Right renal cortex interstitium (tissue), 3 donors: ENCODE data around the gene PSPC1. TPM values are rescaled to one million over a fixed set of nuclear protein-coding genes. Genes with fewer than 3 reads are reported as not detected.

ENCODE experiments used
- DNase-seq, 3 donors: peaks; one replicate each; pipeline ENCODE4 v3.0.0-alpha.2; 2013; ENCODE audit warnings: low read depth in 3 of 3, low spot score in 2 of 3
- polyA plus RNA-seq, 3 donors: library from polyadenylated mRNA; unstranded; fragments of 120-200 nt; gene quantifications; one replicate each; pipeline ENCODE4 v1.2.1, GENCODE V29; 2013; ENCODE audit not compliant: insufficient read length in 3 of 3

The PSPC1 gene
- polyA plus RNA-seq, 3 donors = 83.4 to 90.1 (median 87.4) TPM

DNA sequence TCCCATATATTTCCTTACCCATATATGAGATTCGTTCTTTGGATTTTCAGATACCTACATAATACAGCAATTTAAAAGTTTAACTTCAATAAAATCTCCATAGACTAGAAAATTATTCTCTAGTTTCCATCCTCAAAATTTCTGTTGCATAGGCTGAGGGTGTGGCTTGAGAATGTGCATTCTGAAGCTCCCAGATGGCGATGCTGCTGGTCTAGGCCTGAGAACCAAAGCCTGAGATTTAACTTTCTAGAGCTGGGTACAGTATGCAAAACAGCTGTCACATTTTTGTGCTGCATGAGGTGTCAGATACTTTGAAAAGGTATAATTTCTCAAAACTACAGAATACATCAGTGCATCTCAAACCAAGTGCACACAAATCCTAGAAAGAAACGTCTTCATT is 106.6 kb downstream of the PSPC1 start:
- DNase-seq = no peak

DNA sequence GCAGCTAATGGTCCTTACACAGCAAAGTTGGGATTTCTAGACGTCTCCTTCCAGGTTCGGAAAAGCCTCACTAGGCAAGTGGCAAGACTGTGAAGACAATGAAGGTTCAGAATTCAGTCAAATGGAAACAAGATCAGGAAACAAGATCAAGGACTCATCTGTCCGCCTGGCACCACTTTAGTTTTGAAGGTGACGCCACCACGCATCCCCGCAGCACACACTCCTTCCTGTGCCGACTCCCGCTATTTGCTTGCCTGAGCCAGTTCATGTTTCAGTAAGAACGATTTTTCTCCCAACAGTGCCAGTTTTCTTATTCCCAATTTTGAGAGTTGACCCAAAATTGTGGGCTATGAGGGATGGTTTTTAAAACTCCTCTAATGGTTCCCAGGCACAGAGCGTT is 107.8 kb downstream of the PSPC1 start:
- no peak for DNase-seq

DNA sequence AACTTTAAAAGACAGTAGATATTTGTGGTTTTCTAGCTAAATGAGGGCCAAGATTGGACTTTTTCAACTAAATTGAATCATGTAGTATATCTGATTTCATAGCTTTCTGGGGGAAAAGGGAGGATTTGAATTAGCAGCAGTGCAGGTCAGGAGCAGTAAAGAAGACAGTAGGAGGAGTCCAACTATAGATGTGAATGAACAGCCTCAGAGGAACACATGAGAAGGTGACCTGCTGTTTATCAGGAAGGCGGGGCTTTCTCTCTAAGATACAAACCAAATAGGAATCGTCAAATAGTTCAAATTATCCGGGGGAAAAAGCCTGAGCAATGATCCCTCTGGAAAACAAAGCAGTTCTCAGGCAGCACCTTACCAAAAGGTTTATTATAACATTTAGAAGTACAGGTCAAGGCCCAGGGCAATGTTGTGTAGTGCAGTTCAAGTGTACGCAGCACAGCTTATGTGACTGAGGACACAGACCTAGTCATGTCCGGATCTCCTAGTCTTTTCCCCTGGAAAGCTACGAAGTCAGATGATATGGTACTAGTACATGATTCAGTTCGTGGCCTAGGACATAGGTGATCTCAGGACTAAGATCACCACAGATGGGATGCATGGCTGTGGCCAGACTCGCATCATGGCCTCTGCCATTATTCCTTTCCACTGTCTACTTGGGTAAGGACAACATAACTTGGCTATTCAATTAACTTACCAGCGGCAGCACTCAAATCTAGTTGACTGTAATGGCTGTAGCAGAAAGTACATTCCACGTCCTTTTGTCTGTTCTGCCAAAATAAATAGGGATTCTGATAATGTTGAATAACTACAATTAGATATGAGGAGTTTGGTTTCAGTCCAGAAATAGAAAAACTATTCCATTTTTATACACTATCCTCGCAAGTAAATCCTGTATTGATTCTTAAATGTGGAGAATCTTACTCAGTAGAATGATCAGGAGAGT is 109.0 kb downstream of the PSPC1 start:
- no peak for DNase-seq

DNA sequence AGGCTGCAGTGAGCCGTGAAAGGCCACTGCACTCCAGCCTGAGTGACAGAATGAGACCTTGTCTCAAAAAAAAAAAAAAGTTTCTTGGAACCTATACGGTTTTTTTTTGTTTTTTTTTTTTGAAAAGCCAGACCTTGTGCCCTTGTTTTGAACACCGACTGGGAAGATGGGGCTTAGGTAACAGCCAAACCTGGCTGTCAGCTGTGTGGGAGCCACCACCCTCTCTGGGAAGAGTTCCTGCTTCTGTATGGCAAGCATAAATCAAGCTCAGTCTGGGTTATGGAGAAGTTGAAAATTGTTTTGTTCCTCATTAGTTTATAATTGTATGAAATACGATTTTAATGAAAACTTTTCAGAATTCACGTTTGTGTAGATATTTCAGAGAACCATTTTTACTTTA is 109.8 kb downstream of the PSPC1 start:
- no peak for DNase-seq

DNA sequence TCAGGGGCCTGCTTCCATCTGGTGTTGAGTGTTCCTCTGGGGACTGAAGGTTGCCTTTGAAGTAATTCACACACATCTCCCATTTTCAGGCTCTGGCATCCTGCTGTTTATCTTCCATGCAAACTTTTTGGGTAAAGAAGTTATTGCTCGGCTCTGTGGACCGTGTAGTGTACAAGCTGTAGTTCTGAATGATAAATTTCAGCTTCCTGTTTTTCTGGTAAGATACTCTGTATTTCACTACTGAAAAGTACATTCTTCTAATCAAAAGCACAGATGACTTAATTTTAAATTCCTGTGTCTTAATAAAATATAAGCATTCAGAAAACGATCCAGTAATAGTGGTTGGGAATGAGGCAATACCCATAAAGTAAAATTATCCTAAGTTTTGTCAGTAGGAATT is 112.6 kb downstream of the PSPC1 start:
- DNase-seq = no peak

DNA sequence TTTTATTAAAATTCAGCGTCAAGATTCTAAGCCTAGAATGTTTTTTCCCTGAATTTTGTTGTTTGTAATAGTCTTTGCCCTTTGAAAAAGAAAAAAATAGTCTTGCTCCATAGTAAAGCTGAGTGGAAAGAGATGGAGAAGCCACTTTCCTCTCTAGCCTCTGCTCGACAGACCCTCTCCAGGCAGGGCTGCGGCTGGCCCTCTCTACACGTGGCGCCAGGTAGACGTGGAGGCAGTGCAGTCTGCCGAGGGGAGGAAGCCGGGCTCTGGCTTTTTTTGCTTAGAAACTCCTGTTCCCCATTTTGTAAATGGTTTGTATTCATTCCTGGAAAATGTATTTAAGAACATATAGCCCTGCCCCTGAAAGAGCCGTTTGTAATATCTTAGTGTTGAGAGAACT is 114.0 kb downstream of the PSPC1 start:
- DNase-seq = no peak

DNA sequence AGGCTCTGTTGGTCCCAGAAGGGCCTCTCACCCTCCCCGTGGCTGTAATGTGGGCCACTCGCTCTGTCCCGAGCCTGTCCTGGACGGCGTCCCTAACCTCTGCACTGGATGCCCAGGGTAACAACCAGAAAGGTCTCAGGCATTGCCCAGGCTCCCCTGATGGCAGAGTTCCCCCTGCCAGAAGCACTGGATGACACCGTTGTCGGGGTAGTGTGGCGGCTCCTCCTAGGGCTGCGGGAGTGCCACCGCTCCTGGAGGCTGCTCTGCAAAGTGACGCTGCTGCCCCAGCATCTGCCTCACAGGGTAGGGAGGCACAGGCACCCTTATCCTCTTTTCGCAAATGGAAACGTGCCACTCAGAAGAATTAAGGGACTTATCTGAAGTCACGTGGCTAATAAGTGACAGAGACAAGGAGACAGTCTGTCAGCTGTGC is 117.3 kb downstream of the PSPC1 start:
- DNase-seq = no peak

DNA sequence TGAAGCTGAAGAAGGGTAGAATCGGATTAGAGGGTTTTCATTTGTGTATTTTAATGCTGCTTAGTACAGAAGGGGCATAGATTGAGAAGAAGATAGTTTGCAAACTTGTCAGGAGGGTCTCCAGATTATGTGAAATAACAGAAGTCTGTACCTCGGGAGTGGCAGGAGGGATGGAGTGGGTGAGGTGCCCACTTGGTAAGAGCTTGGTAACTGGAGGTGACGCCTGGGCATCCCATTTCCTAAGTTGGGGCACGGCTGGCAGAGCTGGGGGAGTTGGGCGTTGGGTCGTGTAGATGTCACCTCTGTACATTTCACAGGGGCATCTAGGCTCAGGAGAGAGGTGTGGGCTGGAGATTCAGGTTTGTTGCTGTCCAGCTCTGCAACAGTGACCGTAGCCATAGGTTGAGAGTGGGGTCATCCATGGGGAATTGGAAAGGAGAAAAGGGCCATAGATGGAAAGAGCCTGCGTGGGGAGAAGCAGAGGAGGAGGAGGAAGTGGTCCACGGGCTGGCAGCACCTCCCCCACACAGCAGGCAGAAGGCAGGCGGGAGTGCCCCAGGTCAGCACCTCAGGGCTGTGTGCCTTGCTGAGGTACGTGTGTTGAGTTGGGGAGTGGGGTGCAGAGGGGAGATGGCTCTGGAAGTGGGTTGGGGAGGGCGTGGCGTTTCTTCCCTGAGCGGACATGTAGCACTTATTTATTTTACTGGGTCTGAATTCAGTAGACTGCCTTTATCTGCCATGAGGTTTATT is 118.1 kb downstream of the PSPC1 start:
- DNase-seq = no peak

DNA sequence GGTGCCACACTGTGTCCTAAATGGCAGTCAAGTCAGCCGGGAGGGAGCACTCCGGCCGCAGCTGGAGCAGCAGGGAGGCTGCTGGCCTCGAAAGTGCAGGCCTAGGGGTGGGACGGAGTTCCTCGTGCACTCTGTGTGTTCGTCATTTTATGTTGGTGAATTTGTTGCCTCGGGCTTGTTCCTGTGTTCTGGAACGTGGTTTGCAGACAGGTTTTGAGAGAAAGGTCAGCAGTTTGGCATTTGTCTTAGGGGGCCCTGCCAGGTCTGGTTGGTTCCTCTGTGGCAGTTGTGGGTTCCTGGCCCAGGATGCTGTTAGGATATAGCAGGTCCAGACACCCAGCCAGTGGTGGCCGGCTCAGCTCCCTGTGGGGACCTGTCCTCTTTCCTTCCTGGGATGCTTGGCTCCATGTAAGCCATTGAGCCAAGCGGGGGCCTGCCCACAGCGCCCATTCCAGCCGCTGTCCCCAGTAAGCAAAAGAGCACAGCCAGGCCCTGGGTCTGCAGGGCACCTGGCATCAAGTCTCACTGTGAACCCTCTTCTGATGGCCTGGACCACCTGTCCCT is 119.2 kb downstream of the PSPC1 start:
- no peak for DNase-seq

DNA sequence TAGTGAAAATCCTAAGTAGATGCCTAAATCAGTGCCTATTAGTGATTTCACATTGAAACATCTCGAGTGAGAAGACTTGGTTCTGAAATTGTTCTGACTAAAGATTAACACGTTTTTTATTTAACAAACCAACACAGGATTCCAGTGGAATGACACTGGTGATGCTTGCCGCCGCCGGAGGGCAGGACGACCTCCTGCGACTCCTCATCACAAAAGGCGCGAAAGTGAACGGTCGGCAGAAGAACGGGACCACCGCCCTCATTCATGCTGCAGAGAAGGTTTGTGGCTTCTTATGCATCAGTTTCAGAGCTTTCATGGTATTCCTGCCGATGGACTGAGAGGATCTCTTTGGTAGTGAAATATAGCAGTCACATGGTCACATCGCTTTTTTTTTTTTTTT is 121.2 kb downstream of the PSPC1 start:
- no peak for DNase-seq

DNA sequence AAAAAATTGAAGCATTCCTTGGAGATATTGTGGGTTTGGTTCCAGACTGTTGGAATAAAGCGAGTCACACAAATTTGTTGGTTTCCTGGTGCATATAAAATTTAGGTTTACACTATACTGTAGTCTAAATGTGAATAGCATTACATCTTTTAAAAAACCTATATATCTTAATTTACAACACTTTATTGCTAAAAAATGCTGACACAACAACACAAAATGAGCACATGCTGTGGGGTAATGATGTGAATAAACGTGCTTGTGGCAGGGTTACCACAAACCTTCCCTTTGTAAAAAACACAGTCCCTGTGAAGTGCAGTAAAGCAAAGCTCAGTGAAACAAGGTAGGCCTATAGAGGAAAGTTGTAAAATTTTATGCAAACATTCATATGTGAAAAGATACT is 121.6 kb downstream of the PSPC1 start:
- DNase-seq = no peak

DNA sequence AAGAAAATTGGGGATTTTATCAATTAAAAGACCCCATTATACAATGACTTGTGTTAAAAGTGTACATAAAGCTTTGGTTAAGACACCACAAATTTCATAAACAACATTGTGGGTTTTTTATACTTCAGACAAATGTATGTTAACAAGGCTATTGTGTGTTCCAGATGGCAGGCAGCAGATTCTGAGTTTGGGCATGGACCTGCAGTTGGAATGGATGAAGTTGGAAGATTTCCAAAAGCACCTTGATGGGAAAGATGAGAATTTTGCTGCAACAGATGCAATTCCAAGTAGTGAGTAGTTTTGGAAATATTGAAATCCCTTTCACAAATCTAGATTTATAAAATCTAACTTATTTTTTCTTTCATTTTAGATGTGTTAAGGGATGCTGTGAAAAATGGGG is 123.9 kb downstream of the PSPC1 start:
- DNase-seq = no peak

DNA sequence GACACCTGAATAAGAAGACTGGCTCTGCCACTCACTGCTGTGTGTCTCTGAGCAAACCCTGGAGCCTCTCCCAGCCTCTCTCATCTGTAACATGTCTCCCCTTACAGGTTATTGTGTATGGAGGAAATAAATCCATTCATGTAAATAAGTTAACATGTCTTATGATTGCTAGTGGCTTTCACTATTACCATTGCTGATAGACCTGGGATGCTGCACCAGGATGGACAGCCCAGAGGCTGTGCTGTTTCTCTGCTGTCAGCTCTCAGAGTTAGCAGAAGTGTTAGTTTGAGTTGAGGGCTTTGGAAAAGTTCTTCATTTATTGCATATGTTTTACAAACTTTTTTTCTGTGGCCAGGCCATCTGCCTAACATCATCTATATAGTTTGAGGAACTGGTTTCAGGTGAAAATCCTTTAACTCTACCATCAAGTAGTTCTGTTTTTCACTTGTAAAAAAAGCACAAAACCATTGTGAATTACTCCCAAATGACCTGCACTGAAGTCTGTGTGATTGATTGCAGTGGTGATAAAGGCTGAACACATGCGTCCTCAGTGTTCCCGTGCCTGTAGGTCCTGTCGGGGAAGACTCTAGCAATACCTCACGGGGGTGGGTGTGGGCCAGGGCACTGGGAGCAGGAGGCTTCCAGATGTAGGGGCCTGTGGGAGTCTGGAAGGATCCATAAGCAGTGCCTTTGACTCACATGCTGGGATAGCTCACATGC is 124.7 kb downstream of the PSPC1 start:
- no peak for DNase-seq

Other genes with a start within 250 kb of the PSPC1 start
- gene TPTE2, start 221.4 kb downstream of the PSPC1 start, polyA plus RNA-seq = under 1 TPM; 0.23 to 0.35 (median 0.29) TPM
- gene MPHOSPH8, start 149.3 kb downstream of the PSPC1 start, polyA plus RNA-seq = 10 to 100 TPM; 61.4 to 67.9 (median 62.6) TPM
- gene ZMYM5, start 80.7 kb upstream of the PSPC1 start, polyA plus RNA-seq = 10 to 100 TPM; 18.5 to 24.6 (median 22.6) TPM
- gene ZMYM2, start 175.8 kb upstream of the PSPC1 start, polyA plus RNA-seq = 100 to 1,000 TPM; 108 to 116 (median 109) TPM